ENCODE data around the gene KIAA0825.
"Not testable (repeated sequence)": the region's sequence is repeated elsewhere in the genome, so short reads cannot be mapped to it uniquely, and the experiment has no call there.

KIAA0825 gene

GRCh38 chr5:94374336-94374735 is 244.1 kb downstream of the KIAA0825 start:
- no peak for DNase-seq (ENCODE audit: low read depth, low spot score)

GRCh38 chr5:94367900-94368299 is 250.5 kb downstream of the KIAA0825 start:
- DNase-seq (ENCODE audit: low read depth, low spot score), result no peak

- peak; percentile 2 for DNase-seq (ENCODE audit: low read depth, low spot score)
Observed at GRCh38 chr5:94366811-94367210, 251.6 kb downstream of the KIAA0825 start.

- no peak for DNase-seq (ENCODE audit: low read depth, low spot score)
Observed at GRCh38 chr5:94362857-94363256, 255.5 kb downstream of the KIAA0825 start.

- DNase-seq (ENCODE audit: low read depth, low spot score), result no peak
Observed at GRCh38 chr5:94361832-94362796, 256.3 kb downstream of the KIAA0825 start.

- no peak for DNase-seq (ENCODE audit: low read depth, low spot score)
Observed at GRCh38 chr5:94361161-94361560, 257.2 kb downstream of the KIAA0825 start.

GRCh38 chr5:94360382-94361130 is 257.8 kb downstream of the KIAA0825 start:
- no peak for DNase-seq (ENCODE audit: low read depth, low spot score)

GRCh38 chr5:94359880-94360279 is 258.5 kb downstream of the KIAA0825 start:
- no peak for DNase-seq (ENCODE audit: low read depth, low spot score)

GRCh38 chr5:94355811-94356210 is 262.6 kb downstream of the KIAA0825 start:
- no peak for DNase-seq (ENCODE audit: low read depth, low spot score)

GRCh38 chr5:94354837-94355485 is 263.4 kb downstream of the KIAA0825 start:
- not testable (repeated sequence) for DNase-seq (ENCODE audit: low read depth, low spot score)

- DNase-seq (ENCODE audit: low read depth, low spot score), result no peak
Observed at GRCh38 chr5:94353605-94354004, 264.8 kb downstream of the KIAA0825 start.

GRCh38 chr5:94347130-94347529 is 271.3 kb downstream of the KIAA0825 start:
- no peak for DNase-seq (ENCODE audit: low read depth, low spot score)

GRCh38 chr5:94345257-94345656 is 273.1 kb downstream of the KIAA0825 start:
- no peak for DNase-seq (ENCODE audit: low read depth, low spot score)

GRCh38 chr5:94337617-94338016 is 280.8 kb downstream of the KIAA0825 start:
- DNase-seq (ENCODE audit: low read depth, low spot score), result no peak

GRCh38 chr5:94335936-94336335 is 282.5 kb downstream of the KIAA0825 start:
- no peak for DNase-seq (ENCODE audit: low read depth, low spot score)

- no peak for DNase-seq (ENCODE audit: low read depth, low spot score)
Observed at GRCh38 chr5:94329115-94329514, 289.3 kb downstream of the KIAA0825 start.

GRCh38 chr5:94326586-94326985 is 291.8 kb downstream of the KIAA0825 start:
- DNase-seq (ENCODE audit: low read depth, low spot score), result no peak

GRCh38 chr5:94316916-94317838 is 301.2 kb downstream of the KIAA0825 start:
- DNase-seq (ENCODE audit: low read depth, low spot score), result no peak

- peak; percentile 20 for DNase-seq (ENCODE audit: low read depth, low spot score)
Observed at GRCh38 chr5:94314460-94315131, 303.8 kb downstream of the KIAA0825 start.

GRCh38 chr5:94313696-94314095 is 304.7 kb downstream of the KIAA0825 start:
- DNase-seq (ENCODE audit: low read depth, low spot score), result no peak

All from astrocyte of the hippocampus (primary cell).